SK-N-SH (cell line): ENCODE data around the gene AANAT. TPM values are rescaled to one million over a fixed set of nuclear protein-coding genes. Genes with fewer than 3 reads are reported as not detected.

ENCODE experiments used
- CTCF ChIA-PET: fragments of 300-600, 350-600 bp; formaldehyde crosslinking; extraction: SDS; loops from one replicate; lab custom pipeline; 2021; lab: Yijun Ruan, JAX
- POLR2A ChIA-PET: fragments of 350-600 bp; sonication (Branson Sonifier 250); formaldehyde crosslinking; extraction: SDS; loops from one replicate; lab custom pipeline; 2020; ENCODE audit warnings: antibody characterized with exemption, inconsistent platforms; lab: Yijun Ruan, JAX
- DNase-seq: peaks from one replicate; pipeline ENCODE4 v3.0.0; 2012
- H2AFZ ChIP-seq: fragments of 200-600 bp; sonication (generic); 2 replicates; pipeline ENCODE4 v1.8.1; 2016; ENCODE audit warnings: antibody characterized with exemption, mild to moderate bottlenecking, low read depth
- H3F3A ChIP-seq: fragments of 200-600 bp; sonication (generic); replicated peaks from 2 replicates; pipeline ENCODE3; 2016; ENCODE audit warnings: antibody characterized with exemption, mild to moderate bottlenecking; ENCODE audit not compliant: insufficient read depth
- H3K27ac ChIP-seq, 2 experiments: fragments of 200-500 bp in 1 of 2; fragments of 200-600 bp in 1 of 2; sonication (Bioruptor generic) in 1 of 2; sonication (generic), shearing (Covaris generic) in 1 of 2; 2 replicates each; pipeline versions ENCODE4 v1.5.1 to v1.6.1; 2014 to 2016; ENCODE audit warnings: low read depth in 2 of 2, inconsistent platforms in 1 of 2, low read length in 1 of 2, mild to moderate bottlenecking in 1 of 2, mixed read lengths in 1 of 2
- H3K27me3 ChIP-seq: fragments of 200-600 bp; sonication (generic), shearing (Covaris generic); 2 replicates; pipeline ENCODE4 v1.6.1; 2016; ENCODE audit warnings: mixed run types; ENCODE audit not compliant: insufficient read depth
- H3K36me3 ChIP-seq, 2 experiments: fragments of 200-500 bp in 1 of 2; fragments of 200-600 bp in 1 of 2; sonication (Bioruptor generic) in 1 of 2; sonication (generic) in 1 of 2; replicated peaks in 1 of 2; 2 replicates each; pipeline versions ENCODE3 to v1.5.1; 2014 to 2016; ENCODE audit warnings: low read length in 1 of 2, mild to moderate bottlenecking in 1 of 2; ENCODE audit not compliant: insufficient read depth in 2 of 2, control insufficient read depth in 1 of 2
- H3K4me1 ChIP-seq, 2 experiments: fragments of 200-500 bp in 1 of 2; fragments of 200-600 bp in 1 of 2; sonication (Bioruptor generic) in 1 of 2; sonication (generic), shearing (Covaris generic) in 1 of 2; 2 replicates each; pipeline versions ENCODE4 v1.5.1 to v1.6.1; 2014 to 2016; ENCODE audit warnings: low read depth in 1 of 2, low read length in 1 of 2, mixed run types in 1 of 2; ENCODE audit not compliant: insufficient read depth in 2 of 2, control insufficient read depth in 1 of 2
- H3K4me2 ChIP-seq: fragments of 200-600 bp; sonication (generic), shearing (Covaris generic); 2 replicates; pipeline ENCODE4 v1.6.1; 2017; ENCODE audit warnings: mixed run types
- H3K4me3 ChIP-seq, 2 experiments: fragments of 200-500 bp in 1 of 2; fragments of 200-600 bp in 1 of 2; sonication (Bioruptor generic) in 1 of 2; sonication (generic), shearing (Covaris generic) in 1 of 2; 2 replicates each; pipeline versions ENCODE4 v1.5.1 to v1.8.1; 2014 to 2016; ENCODE audit warnings: low read depth in 2 of 2, inconsistent platforms in 1 of 2, low read length in 1 of 2, mild to moderate bottlenecking in 1 of 2, mixed read lengths in 1 of 2, moderate library complexity in 1 of 2
- H3K79me2 ChIP-seq: fragments of 200-600 bp; sonication (generic); 2 replicates; pipeline ENCODE4 v1.8.1; 2017; ENCODE audit warnings: mild to moderate bottlenecking; ENCODE audit not compliant: insufficient read depth
- H3K9ac ChIP-seq: fragments of 200-600 bp; sonication (generic); 2 replicates; pipeline ENCODE4 v1.6.1; 2017; ENCODE audit warnings: mixed run types
- H3K9me2 ChIP-seq: fragments of 200-600 bp; sonication (generic); 2 replicates; pipeline ENCODE4 v1.6.1; 2017; ENCODE audit warnings: mixed run types
- H3K9me3 ChIP-seq: fragments of 200-600 bp; sonication (generic); 2 replicates; pipeline ENCODE4 v1.6.1; 2017; ENCODE audit warnings: mixed run types, mild to moderate bottlenecking, moderate library complexity
- H4K20me1 ChIP-seq: fragments of 200-600 bp; sonication (generic); 2 replicates; pipeline ENCODE4 v1.6.1; 2017; ENCODE audit warnings: mild to moderate bottlenecking, mixed run types; ENCODE audit not compliant: insufficient read depth
- CHD2 ChIP-seq: fragments of 150-350 bp; IDR thresholded peaks from 2 replicates; pipeline ENCODE4 v1.6.1; 2018; ENCODE audit warnings: low read length; ENCODE audit not compliant: partially characterized antibody
- FOSL2 ChIP-seq: IDR thresholded peaks from 2 replicates; pipeline ENCODE4 v1.4.0; 2012; ENCODE audit warnings: low read depth, mild to moderate bottlenecking, moderate library complexity, borderline replicate concordance
- FOXJ3 ChIP-seq: sonication (generic); formaldehyde crosslinking; IDR thresholded peaks from 2 replicates; pipeline ENCODE4 v1.5.1; 2020; ENCODE audit warnings: mild to moderate bottlenecking, missing genetic modification reagents
- FOXM1 ChIP-seq: IDR thresholded peaks from 2 replicates; pipeline ENCODE4 v1.4.0; 2012; ENCODE audit warnings: low read depth, mild to moderate bottlenecking
- GABPA ChIP-seq: IDR thresholded peaks from 2 replicates; pipeline ENCODE4 v1.4.0; 2012; ENCODE audit warnings: low read depth, mild to moderate bottlenecking
- IRF3 ChIP-seq: fragments of 150-350 bp; IDR thresholded peaks from 2 replicates; pipeline ENCODE4 v1.6.1; 2016; ENCODE audit warnings: mild to moderate bottlenecking, low read depth, low read length
- MEF2A ChIP-seq: IDR thresholded peaks from 2 replicates; pipeline ENCODE4 v1.4.0; 2012; ENCODE audit warnings: low read depth, borderline replicate concordance
- MXI1 ChIP-seq: IDR thresholded peaks from 2 replicates; pipeline ENCODE4 v1.6.1; 2012; ENCODE audit warnings: mild to moderate bottlenecking, low read depth, low read length, improper control_type of control experiment
- NRF1 ChIP-seq: IDR thresholded peaks from 2 replicates; pipeline ENCODE4 v1.6.1; 2012; ENCODE audit warnings: low read depth, mild to moderate bottlenecking, low read length
- PBX3 ChIP-seq: IDR thresholded peaks from 2 replicates; pipeline ENCODE4; 2012
- RAD21 ChIP-seq: IDR thresholded peaks from 2 replicates; pipeline ENCODE4 v1.6.1; 2012; ENCODE audit warnings: mild to moderate bottlenecking, low read length
- RCOR1 ChIP-seq: fragments of 150-350 bp; IDR thresholded peaks from 2 replicates; pipeline ENCODE4 v1.6.1; 2017; ENCODE audit warnings: antibody characterized with exemption, low read length
- REST ChIP-seq: IDR thresholded peaks from 2 replicates; pipeline ENCODE4 v1.6.1; 2012; ENCODE audit warnings: mild to moderate bottlenecking, low read depth, low read length, moderate library complexity
- RXRA ChIP-seq: IDR thresholded peaks from 2 replicates; pipeline ENCODE4 v1.4.0; 2012; ENCODE audit warnings: low read depth, mild to moderate bottlenecking, borderline replicate concordance
- SIN3A ChIP-seq: IDR thresholded peaks from 2 replicates; pipeline ENCODE4 v1.6.1; 2012; ENCODE audit warnings: low read depth, mild to moderate bottlenecking, low read length, moderate library complexity, borderline replicate concordance
- SMC3 ChIP-seq: IDR thresholded peaks from 2 replicates; pipeline ENCODE4 v1.6.1; 2012; ENCODE audit warnings: low read depth, low read length, improper control_type of control experiment
- TEAD4 ChIP-seq: IDR thresholded peaks from 2 replicates; pipeline ENCODE4 v1.4.0; 2012; ENCODE audit warnings: mild to moderate bottlenecking, borderline replicate concordance; ENCODE audit not compliant: insufficient read depth
- YY1 ChIP-seq: IDR thresholded peaks from 2 replicates; pipeline ENCODE4 v1.4.0; 2012; ENCODE audit warnings: low read depth, mild to moderate bottlenecking
- ZBTB33 ChIP-seq: IDR thresholded peaks from 2 replicates; pipeline ENCODE4 v1.4.0; 2012; ENCODE audit warnings: low read depth, borderline replicate concordance
- WGBS: methylation state at CpG from one replicate; pipeline ENCODE4 v1.1.6; 2017; ENCODE audit warnings: low lambda C conversion rate; 5-methylcytosine and 5-hydroxymethylcytosine counted together
- polyA plus RNA-seq, 3 experiments: library from polyadenylated mRNA; depleted of rRNA; stranded (reverse); fragments of >200 nt; gene quantifications; 2 replicates each; pipeline ENCODE4 v1.2.3, GENCODE V29; 2012

Gene AANAT
- polyA plus RNA-seq, 1 of the 3 experiments (the other 2 are of a cell fraction), result 0.26 TPM

- H3K27me3 ChIP-seq, result no peaks in the 10 kb centered on the region
- H3K9me2 ChIP-seq, result no peaks in the 10 kb centered on the region
- no peak overlapping the region for H3K4me3 ChIP-seq
- H3K79me2 ChIP-seq, result no peaks in the 10 kb centered on the region
- DNase-seq, result no peak
- no peaks in the 10 kb centered on the region; a peak in 1 of 4 replicates for H3K4me1 ChIP-seq
- H2AFZ ChIP-seq, result no peak overlapping the region
- no peak overlapping the region for H3K4me2 ChIP-seq
- 94% methylated on average over 31 of the region's 35 CpGs for WGBS
- ChIA-PET CTCF (interaction anchor here (52.1 to 56.8 kb wide), 2 partner anchors 4 to 18 kb away, joined by 1687 read pairs; partner anchors contain the start of genes AANAT, RHBDF2 and UBE2O), POLR2A (no interaction called here)
- H3K36me3 ChIP-seq, result peaks cover 0 to 25% of the 10 kb centered on the region in 2 experiments
- H3K9me3 ChIP-seq, result no peaks in the 10 kb centered on the region
- H3K27ac ChIP-seq, result no peak overlapping the region
- H4K20me1 ChIP-seq, result no peaks in the 10 kb centered on the region
- no peak overlapping the region for H3K9ac ChIP-seq
- no peak for TF ChIP-seq MEF2A
- TF ChIP-seq REST, result no peak
- TF ChIP-seq FOXM1, result no peak
- no peak for TF ChIP-seq PBX3
- TF ChIP-seq SIN3A, result no peak
- no peak for TF ChIP-seq GABPA
- no peak for TF ChIP-seq FOXJ3
- no peak for TF ChIP-seq YY1
- no peak for TF ChIP-seq SMC3
- TF ChIP-seq RXRA, result no peak
- no peak for TF ChIP-seq RAD21
- no peak for TF ChIP-seq NRF1
- no peak for TF ChIP-seq IRF3
- no peak for TF ChIP-seq FOSL2
- no peak for TF ChIP-seq CHD2
- no peak for TF ChIP-seq RCOR1
- TF ChIP-seq MXI1, result no peak
- TF ChIP-seq TEAD4, result no peak
- no peak for TF ChIP-seq ZBTB33
- H3F3A ChIP-seq, result no peaks in the 10 kb centered on the region
These were observed 4.3 kb downstream of the AANAT start for GRCh38 chr17:76471498-76472257.
